IMR-90 (cell line): Measurements from ENCODE around the gene CANX. TPM values are rescaled to one million over a fixed set of nuclear protein-coding genes. Genes with fewer than 3 reads are reported as not detected.

ENCODE experiments used
- ATAC-seq: fragments of 200-7000 bp; cut with Tn5 transposase; 2 replicates; pipeline ENCODE4 v1.9.1; 2020; ENCODE audit warnings: low read depth, mild to moderate bottlenecking, moderate library complexity
- BruUV-seq: library from RNA; stranded (reverse); fragments of 400-500 nt; replicated peaks from 2 replicates; lab custom pipeline; 2021; lab: Mats Ljungman, UMichigan
- CTCF ChIA-PET: fragments of 300-600 bp; formaldehyde crosslinking; extraction: SDS; loops from one replicate; lab custom pipeline; 2021; ENCODE audit warnings: antibody characterized with exemption; lab: Yijun Ruan, JAX
- POLR2A ChIA-PET: fragments of 300-600 bp; sonication (Branson Sonifier 250); formaldehyde crosslinking; loops from one replicate; lab custom pipeline; 2022; ENCODE audit warnings: antibody characterized with exemption; ENCODE audit not compliant: unreplicated experiment; lab: Charles Lee
- DNase-seq: peaks from one replicate; pipeline ENCODE4 v3.0.0; 2013
- H2AFZ ChIP-seq: replicated peaks from 2 replicates; pipeline ENCODE3; 2013; ENCODE audit warnings: low read length, mild to moderate bottlenecking; ENCODE audit not compliant: poor library complexity
- H2AK5ac ChIP-seq: 2 replicates; pipeline ENCODE4 v1.6.1; 2013; ENCODE audit warnings: low read depth, low read length, inconsistent platforms
- H2AK9ac ChIP-seq: replicated peaks from 2 replicates; pipeline ENCODE3; 2013; ENCODE audit warnings: mild to moderate bottlenecking, low read depth, low read length, moderate library complexity; ENCODE audit not compliant: poor library complexity
- H2BK120ac ChIP-seq: 2 replicates; pipeline ENCODE4 v1.6.1; 2013; ENCODE audit warnings: low read depth, low read length, inconsistent platforms
- H2BK15ac ChIP-seq: 3 replicates; pipeline ENCODE4 v1.6.1; 2013; ENCODE audit warnings: low read depth, low read length, inconsistent platforms
- H2BK20ac ChIP-seq: 2 replicates; pipeline ENCODE4 v1.6.1; 2013; ENCODE audit warnings: low read depth, mild to moderate bottlenecking, inconsistent platforms, low read length, moderate library complexity
- H2BK5ac ChIP-seq: 2 replicates; pipeline ENCODE4 v1.6.1; 2013; ENCODE audit warnings: mild to moderate bottlenecking, low read depth, low read length, inconsistent platforms; ENCODE audit not compliant: poor library complexity, severe bottlenecking
- H3K14ac ChIP-seq: replicated peaks from 2 replicates; pipeline ENCODE4 v1.6.1; 2013; ENCODE audit warnings: low read depth, low read length, inconsistent platforms
- H3K18ac ChIP-seq: 2 replicates; pipeline ENCODE4 v1.6.1; 2013; ENCODE audit warnings: low read depth, low read length, control low read depth
- H3K23ac ChIP-seq: 2 replicates; pipeline ENCODE4 v1.6.1; 2013; ENCODE audit warnings: low read depth, low read length, inconsistent platforms
- H3K27ac ChIP-seq: 2 replicates; pipeline ENCODE4 v1.5.1; 2013; ENCODE audit warnings: mild to moderate bottlenecking, control low read depth, low read length; ENCODE audit not compliant: insufficient read depth
- H3K27me3 ChIP-seq: 2 replicates; pipeline ENCODE4 v1.6.1; 2013; ENCODE audit warnings: low read length; ENCODE audit not compliant: control insufficient read depth, insufficient read depth
- H3K36me3 ChIP-seq: 2 replicates; pipeline ENCODE4 v1.6.1; 2013; ENCODE audit warnings: low read length, mixed read lengths; ENCODE audit not compliant: control insufficient read depth, insufficient read depth
- H3K4ac ChIP-seq: 2 replicates; pipeline ENCODE4 v1.6.1; 2013; ENCODE audit warnings: low read depth, low read length, inconsistent platforms
- H3K4me1 ChIP-seq: 2 replicates; pipeline ENCODE4 v1.6.1; 2013; ENCODE audit warnings: low read length, mixed read lengths; ENCODE audit not compliant: control insufficient read depth, insufficient read depth
- H3K4me2 ChIP-seq: 2 replicates; pipeline ENCODE4 v1.6.1; 2013; ENCODE audit warnings: low read depth, mild to moderate bottlenecking, control low read depth, low read length, moderate library complexity
- H3K4me3 ChIP-seq: 2 replicates; pipeline ENCODE4 v1.5.1; 2013; ENCODE audit warnings: low read depth, mild to moderate bottlenecking, control low read depth, low read length, moderate library complexity; ENCODE audit not compliant: insufficient read depth
- H3K56ac ChIP-seq: 2 replicates; pipeline ENCODE4 v1.6.1; 2013; ENCODE audit warnings: low read length, inconsistent platforms; ENCODE audit not compliant: insufficient read depth; ENCODE audit errors: extremely low read depth
- H3K79me1 ChIP-seq, 2 experiments: 2 replicates each; pipeline ENCODE4 v1.6.1; 2013; ENCODE audit warnings: low read length in 2 of 2, inconsistent platforms in 1 of 2, low read depth in 1 of 2
- H3K9ac ChIP-seq: 2 replicates; pipeline ENCODE4 v1.6.1; 2013; ENCODE audit warnings: low read depth, low read length, control low read depth
- H3K9me1 ChIP-seq: 2 replicates; pipeline ENCODE4 v1.6.1; 2013; ENCODE audit warnings: low read length, inconsistent platforms; ENCODE audit not compliant: insufficient read depth
- H3K9me3 ChIP-seq: 2 replicates; pipeline ENCODE4 v1.6.1; 2013; ENCODE audit warnings: low read length; ENCODE audit not compliant: control insufficient read depth, insufficient read depth
- H4K20me1 ChIP-seq: 2 replicates; pipeline ENCODE4 v1.6.1; 2013; ENCODE audit warnings: low read length, inconsistent platforms; ENCODE audit not compliant: insufficient read depth
- H4K5ac ChIP-seq: 2 replicates; pipeline ENCODE4 v1.6.1; 2013; ENCODE audit warnings: mild to moderate bottlenecking, low read depth, low read length, control low read depth
- H4K8ac ChIP-seq, 2 experiments: 2 replicates each; pipeline ENCODE4 v1.6.1; 2013; ENCODE audit warnings: low read depth in 2 of 2, low read length in 2 of 2, control low read depth in 1 of 2, inconsistent platforms in 1 of 2
- H4K91ac ChIP-seq: 2 replicates; pipeline ENCODE4 v1.6.1; 2013; ENCODE audit warnings: low read depth, low read length, inconsistent platforms; ENCODE audit not compliant: insufficient read depth
- CEBPB ChIP-seq: IDR thresholded peaks from 2 replicates; pipeline ENCODE4 v1.6.1; 2012; ENCODE audit warnings: low read depth, low read length, improper control_type of control experiment
- CHD1 ChIP-seq: IDR thresholded peaks from 2 replicates; pipeline ENCODE4 v1.6.1; 2012; ENCODE audit warnings: low read depth, low read length, improper control_type of control experiment
- MAZ ChIP-seq: IDR thresholded peaks from 2 replicates; pipeline ENCODE4 v1.6.1; 2012; ENCODE audit warnings: low read depth, mild to moderate bottlenecking, low read length, improper control_type of control experiment, moderate library complexity, borderline replicate concordance
- RAD21 ChIP-seq: IDR thresholded peaks from 2 replicates; pipeline ENCODE4 v1.6.1; 2012; ENCODE audit warnings: low read length, improper control_type of control experiment
- WGBS, 2 experiments: methylation state at CpG; one replicate each; pipeline versions ENCODE4 v1.1.5 to v1.1.7; 2013; ENCODE audit warnings: missing lambda C conversion rate in 2 of 2; ENCODE audit not compliant: insufficient read length in 1 of 2; ENCODE audit errors: extremely low coverage in 2 of 2; 5-methylcytosine and 5-hydroxymethylcytosine counted together
- dilution Hi-C: fragments of 300-500 bp; cut with HindIII; formaldehyde crosslinking; loops from one replicate; pipeline ENCODE4 v1.14.3; 2018; ENCODE audit warnings: low sequenced_read_pairs; ENCODE audit not compliant: unreplicated experiment
- in situ Hi-C: fragments of 300-500 bp; cut with MboI; formaldehyde crosslinking; loops from 3 replicates; pipeline ENCODE4 v1.14.3; 2019; ENCODE audit warnings: low sequenced_read_pairs, inconsistent platforms, mixed read lengths
- intact Hi-C: fragments of 100-400 bp; cut with micrococcal nuclease; formaldehyde crosslinking; loops from 2 replicates; pipeline ENCODE4 v1.10.0; 2022
- polyA plus RNA-seq, 3 experiments: library from polyadenylated mRNA; depleted of rRNA; stranded (reverse); fragments of >200 nt; gene quantifications; 2 replicates each; pipeline ENCODE4 v1.2.3, GENCODE V29; 2012; ENCODE audit warnings: low replicate concordance in 1 of 3
- total RNA-seq: library from RNA; depleted of rRNA; stranded (reverse); fragments of >200 nt; gene quantifications from 2 replicates; pipeline ENCODE4 v1.2.3, GENCODE V29; 2012
- TF ChIP-seq, protein P1 (sequence below): fragments of 150-350 bp; IDR thresholded peaks from 2 replicates; pipeline ENCODE4 v1.6.1; 2017; ENCODE audit warnings: mild to moderate bottlenecking, antibody characterized with exemption, low read length, low read depth

Gene CANX
- total and polyA plus RNA-seq, 2 of the 4 experiments (the other 2 are of a cell fraction) = 216 to 345 TPM

DNA sequence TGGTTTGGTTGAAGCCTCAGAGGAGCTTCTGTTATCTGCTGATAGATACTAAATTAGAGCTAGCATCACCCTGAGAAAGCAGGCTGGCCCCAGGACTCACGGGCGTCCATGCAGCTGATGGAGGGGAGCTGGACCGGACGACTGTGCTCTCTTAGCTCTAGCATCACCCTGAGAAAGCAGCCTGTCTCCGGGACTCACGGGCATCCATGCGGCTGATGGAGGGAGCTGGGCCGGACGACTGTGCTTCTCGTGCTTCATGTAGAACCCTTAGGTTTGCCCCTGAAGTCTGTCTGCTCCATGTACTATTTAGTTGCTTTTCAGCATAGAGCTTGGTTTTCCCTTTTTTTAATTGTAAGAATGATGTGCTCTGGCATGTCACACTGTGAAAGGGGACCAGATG lies 78.7 kb downstream of the CANX start:
- Histone ChIP-seq H3K18ac (no peak overlapping the region), H3K14ac (no peak overlapping the region), H3K9me1 (no peaks in the 10 kb centered on the region), H2BK5ac (no peak overlapping the region), H2BK120ac (no peak overlapping the region), H2AK9ac (no peak overlapping the region), H3K23ac (no peak overlapping the region), H4K5ac (no peak overlapping the region), H3K9ac (no peak overlapping the region), H3K27ac (no peak overlapping the region), H4K20me1 (0 out of 2 replicates have a peak, but pooled peaks cover 3% of the 10 kb centered on the region), H4K91ac (no peak overlapping the region), H3K4me3 (no peak overlapping the region), H3K4me2 (no peak overlapping the region), H2BK20ac (no peak overlapping the region), H3K27me3 (no peaks in the 10 kb centered on the region), H3K56ac (no peak overlapping the region), H2AFZ (no peak overlapping the region), H3K4ac (no peak overlapping the region), H4K8ac (no peak overlapping the region), H3K9me3 (no peaks in the 10 kb centered on the region), H2BK15ac (no peak overlapping the region), H3K36me3 (peaks cover 61% of the 10 kb centered on the region), H3K79me1 (peaks cover 9 to 15% of the 10 kb centered on the region in 2 experiments), H3K4me1 (no peaks in the 10 kb centered on the region), H2AK5ac (no peak overlapping the region)
- in situ Hi-C loops = no loop called here
- 100% methylated on average over 2 of the region's 10 CpGs; no CpG with 5 or more reads in 1 of the 2 experiments for WGBS, 2 experiments
- ChIA-PET POLR2A (no interaction called here), CTCF (no interaction called here)
- BruUV-seq = no TSS peak
- intact Hi-C loops = no loop called here
- TF ChIP-seq CHD1 (no peak), CEBPB (no peak), MAZ (no peak), RAD21 (no peak)
- TF ChIP-seq, protein P1, sequence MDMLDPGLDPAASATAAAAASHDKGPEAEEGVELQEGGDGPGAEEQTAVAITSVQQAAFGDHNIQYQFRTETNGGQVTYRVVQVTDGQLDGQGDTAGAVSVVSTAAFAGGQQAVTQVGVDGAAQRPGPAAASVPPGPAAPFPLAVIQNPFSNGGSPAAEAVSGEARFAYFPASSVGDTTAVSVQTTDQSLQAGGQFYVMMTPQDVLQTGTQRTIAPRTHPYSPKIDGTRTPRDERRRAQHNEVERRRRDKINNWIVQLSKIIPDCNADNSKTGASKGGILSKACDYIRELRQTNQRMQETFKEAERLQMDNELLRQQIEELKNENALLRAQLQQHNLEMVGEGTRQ = no peak
- dilution Hi-C loops = no loop called here
- no peak for ATAC-seq
- DNase-seq = no peak
